GM21737 (cell line): Measurements from ENCODE around the gene GATA5.
"Not testable (repeated sequence)": the region's sequence is repeated elsewhere in the genome, so short reads cannot be mapped to it uniquely, and the experiment has no call there.

Experiments
- ATAC-seq: cut with Tn5 transposase; IDR thresholded peaks from one replicate; pipeline ENCODE4 v1.9.1; 2021; ENCODE audit warnings: mild to moderate bottlenecking, moderate library complexity; ENCODE audit not compliant: unreplicated experiment

Gene GATA5

DNA sequence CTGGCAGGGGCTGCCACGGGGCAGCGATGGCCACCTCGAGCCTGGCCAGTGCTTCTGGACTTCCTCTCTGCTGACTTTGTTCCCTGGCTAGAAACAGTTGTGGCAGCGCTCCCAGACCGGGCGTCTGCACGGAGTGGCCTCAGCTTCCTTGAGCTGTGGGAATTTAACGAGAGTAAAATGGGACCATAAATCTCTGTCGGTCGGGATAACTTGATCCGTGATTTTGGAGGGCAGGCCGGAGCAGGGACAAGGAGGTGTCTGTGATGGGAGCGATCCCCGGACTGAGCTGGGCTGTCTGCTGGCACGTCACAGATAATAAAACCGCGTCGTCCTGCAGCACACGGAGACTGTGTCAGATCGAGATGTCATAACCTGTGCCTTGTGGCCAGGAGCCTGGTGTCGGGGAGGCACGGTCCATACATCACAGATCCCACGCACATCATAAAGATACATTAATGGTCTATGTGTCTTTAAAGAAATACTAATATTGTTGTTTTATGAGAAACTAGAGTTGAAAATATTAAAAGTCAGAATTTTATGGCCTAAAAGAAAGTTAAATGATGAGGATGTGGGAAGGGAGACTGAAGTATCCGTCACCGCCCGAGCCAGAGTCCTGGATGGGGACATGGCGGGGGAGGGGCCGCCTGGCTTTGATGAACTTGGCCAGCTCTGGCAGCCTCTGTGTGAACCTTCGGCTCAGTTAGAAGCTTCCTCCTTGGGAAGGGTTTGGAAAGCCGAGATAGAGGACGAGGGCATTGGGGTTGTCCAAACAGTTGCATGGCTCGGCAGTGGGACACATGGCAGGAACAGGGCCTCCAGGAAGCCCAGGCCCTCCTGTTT, 41.9 kb downstream of the GATA5 start:
- ATAC-seq = no peak

DNA sequence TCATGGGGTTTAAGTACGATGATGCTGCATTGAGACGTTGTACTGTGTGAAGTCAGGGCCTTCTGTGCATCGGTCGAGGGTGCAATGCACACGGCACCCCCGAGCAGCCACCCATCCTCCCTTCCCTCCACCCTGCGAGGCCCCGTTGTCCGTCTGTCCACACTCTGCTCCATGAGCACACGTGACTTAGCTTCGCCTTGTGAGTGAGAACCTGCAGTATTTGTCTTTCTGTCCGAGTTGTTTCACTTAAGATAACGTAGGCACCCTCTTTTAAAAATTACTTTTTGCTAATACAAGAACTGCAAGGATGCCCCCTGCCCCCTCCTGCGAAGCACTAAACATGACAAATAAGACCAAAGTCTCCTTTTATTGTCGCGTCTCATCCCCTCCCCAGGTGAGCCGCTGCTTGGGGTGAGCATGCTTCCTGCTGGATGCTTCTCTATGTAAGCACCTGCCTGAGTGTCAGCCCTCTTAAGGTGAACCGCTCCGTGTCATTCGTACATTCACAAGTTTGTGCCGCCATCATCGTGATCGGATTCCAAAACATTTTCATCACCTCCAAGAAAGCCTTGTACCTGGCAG, 44.8 kb downstream of the GATA5 start:
- ATAC-seq = no peak

DNA sequence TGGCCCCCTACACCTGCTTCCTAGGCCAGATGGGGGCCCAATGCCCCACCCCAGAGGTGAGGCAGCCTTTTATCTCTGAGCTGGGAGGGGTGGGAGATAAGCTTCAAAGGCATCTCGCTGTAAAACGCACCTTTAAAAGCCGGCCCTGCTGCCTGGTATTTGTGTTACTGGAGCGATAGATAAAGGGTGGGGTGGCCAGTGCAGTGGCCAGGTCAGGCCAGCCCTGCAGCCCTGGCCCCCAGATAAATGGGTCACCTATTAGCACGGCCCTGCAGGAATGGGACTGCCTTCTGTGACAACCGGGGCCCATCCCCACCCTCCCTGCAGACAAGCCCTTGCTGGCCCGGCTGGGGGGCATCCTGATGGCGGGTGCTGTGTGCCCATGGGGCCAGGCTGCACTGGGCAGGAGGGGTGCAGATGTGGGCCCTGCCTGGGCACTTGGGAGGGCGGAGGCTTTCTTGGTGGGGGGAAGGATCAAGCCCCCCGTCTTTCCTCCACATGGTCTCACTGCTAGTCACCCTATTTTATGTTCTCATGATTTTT, 45.4 kb downstream of the GATA5 start:
- ATAC-seq = no peak

DNA sequence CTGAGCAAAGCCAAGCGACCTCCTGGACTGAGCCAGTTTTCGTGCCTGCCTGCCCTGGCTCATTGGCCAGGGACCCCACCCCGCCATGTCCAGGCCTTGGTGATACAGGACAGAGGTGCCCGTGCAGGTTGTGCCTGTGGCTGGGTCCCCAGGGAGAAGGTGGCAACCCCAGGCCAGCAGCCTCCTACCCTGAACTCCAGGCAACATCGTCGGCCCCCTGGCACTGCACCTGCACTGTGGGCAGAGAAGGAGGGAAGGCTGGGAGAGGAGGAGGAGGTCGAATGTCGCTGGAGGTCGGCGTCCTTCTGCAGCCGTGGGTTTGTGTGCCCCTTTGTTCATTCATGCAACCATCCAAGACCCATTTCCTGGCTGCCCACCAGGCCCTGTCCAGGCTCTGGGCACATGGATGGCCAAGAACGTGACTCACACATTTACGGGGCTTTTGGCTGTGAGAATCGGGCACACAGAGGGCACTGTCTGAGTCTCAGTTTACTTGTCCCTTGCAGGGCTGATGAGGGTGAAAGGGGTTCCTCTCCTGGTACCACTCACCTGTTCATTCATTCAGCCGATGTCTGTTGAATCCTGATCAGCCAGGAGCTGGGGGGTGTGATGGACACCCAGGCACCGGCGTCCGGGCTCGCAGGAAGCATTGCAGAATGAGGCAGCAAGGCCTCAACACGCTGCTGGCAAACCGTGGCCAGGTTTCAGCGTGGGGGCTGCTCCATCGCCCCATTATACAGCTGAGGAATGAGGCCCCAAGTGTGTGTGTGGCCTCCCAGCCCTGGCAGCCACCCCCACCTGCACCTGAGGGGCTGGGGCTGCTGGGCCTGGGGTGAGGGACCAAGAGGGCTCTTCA, 46.1 kb downstream of the GATA5 start:
- no peak for ATAC-seq

DNA sequence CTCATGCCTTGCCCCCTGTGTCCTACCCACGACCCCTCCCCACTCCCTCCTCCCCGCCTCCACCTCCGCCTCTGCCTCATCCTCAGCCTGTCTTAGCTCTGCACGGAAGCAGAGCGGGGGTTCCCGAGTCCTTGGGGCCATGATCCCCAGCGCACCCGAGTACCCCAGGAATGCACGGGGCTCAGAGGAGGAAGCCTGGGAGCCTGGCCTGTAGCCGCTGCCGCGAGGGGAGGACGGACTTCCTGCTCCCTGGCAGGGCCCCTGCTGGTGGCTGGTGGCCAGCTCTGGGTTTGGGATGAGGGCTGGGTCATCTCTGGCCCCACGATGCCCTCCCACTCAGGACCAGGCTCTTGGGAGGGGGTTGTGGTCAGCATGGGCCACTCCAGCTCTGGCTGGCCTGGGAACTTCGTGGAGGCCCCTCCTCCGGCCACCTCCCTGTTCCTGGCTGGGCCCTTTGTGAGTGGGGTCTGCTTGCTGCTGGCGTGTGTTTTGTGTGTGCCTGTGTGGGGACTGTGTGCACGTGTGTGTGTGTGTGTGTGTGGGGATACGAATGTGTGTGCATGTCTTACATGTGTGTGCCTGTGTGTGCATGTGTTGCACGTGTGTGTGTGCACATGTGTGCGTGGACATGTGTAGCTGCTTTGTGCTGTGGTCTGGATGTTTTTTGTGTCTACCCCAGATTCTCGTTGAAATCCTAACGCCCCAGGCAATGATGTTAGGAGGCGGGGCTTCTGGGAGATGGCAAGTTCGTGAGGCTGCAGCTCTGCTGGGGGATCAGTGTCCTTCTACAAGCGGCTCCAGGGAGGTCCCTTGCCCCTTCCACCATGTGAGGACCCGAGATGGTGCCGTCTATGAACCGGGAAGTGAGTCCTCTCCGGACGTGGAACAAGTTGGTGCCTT, 47.1 kb downstream of the GATA5 start:
- no peak for ATAC-seq

DNA sequence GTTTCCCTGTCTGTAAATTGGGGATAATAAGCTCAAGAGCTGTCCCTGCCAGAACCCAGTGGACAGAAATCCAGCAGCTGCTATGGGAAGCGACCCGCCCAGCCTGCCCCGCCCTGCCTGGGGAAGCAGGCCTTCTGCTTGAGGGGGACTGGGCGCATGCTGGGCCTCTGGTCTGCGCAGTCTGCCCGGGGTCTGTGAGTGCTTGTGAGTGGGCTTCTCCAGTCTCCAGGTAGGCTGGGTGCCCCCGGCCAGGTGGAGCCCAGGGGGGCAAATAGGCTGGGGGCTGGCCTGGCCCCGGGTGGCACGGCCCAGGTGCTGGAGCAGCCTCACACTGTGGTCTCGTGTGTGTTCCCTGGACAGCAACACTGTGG, 47.8 kb downstream of the GATA5 start:
- no peak for ATAC-seq

DNA sequence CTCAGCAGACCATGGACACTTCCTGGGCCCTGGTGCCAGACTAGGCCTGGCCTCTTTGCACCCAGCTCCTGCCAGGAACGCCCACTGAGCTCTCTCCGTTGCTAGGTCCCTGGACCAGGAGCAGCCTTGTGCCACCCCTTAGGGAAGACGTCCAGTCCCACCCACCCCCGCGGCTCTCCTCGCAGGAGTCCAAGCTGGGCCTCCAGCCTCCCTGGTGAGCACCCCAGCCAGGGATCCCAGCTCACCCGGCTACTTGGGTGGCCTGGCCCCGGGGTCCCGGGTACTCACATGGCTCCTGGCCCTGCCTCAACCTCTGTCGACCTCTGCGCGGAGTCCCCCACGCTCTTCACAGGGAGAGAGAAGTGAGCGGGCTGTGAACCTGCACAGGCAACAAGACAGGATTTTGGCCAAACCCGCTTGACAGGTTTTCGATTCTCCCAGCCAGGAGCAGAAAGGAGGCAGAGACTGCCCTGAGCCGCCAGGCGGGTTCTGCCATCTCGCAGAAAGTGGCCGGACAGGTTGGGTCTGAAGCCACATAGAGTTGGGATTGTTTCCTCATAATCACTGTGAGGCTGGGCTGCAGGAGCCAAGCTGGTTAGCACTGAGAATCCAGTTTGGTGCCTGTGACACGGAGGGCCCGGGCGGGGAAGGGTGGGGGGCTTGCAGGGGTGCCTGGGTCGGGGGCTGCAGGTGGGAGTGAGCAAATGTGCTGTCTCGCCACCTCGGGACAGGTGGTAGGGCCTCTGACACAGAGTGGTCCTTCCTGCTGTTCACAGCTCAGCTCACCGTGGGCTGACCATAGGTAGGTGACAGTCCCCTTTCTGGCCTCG, 48.4 kb downstream of the GATA5 start, which contains the start of gene RBBP8NL:
Gene RBBP8NL (minus strand): TSS at position 368 of the 830 bp plus-strand sequence. CDS start 7,892 bp downstream, outside the sequence.
- ATAC-seq = no peak

DNA sequence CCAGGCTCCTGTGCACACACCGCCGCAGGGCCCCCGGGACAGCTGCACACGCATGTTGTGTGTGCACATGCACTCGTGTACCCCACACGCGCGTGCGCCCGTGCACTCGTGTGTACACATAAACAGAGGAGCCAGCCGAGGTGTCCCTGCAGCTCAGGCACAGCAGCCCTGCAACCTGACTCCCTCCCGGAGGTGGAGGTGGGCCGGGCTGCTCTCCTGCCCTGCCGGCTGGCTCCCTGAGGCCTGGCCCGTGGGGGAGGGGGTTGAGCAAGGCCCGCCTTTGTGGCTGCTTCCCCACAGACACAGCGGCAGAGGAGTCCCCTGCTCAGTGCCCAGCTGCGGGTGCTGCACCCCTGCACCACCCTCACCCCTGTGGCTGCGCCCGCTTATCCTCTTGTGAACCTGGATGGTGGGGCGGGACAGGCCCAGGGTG, 49.1 kb downstream of the GATA5 start:
- ATAC-seq = no peak

DNA sequence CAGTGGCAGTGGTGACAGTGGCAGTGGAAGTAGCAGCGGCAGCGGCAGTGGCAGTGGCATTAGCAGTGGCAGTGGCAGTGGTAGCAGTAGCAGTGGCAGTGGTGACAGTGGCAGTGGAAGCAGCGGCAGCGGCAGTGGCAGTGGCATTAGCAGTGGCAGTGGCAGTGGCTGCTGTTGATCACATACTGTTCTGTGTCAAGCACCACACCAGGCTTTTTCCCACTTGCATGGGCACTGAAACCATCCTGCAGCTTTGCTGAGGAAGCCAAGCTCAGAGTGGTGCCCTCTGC, 49.8 kb downstream of the GATA5 start:
- ATAC-seq = not testable (repeated sequence)

DNA sequence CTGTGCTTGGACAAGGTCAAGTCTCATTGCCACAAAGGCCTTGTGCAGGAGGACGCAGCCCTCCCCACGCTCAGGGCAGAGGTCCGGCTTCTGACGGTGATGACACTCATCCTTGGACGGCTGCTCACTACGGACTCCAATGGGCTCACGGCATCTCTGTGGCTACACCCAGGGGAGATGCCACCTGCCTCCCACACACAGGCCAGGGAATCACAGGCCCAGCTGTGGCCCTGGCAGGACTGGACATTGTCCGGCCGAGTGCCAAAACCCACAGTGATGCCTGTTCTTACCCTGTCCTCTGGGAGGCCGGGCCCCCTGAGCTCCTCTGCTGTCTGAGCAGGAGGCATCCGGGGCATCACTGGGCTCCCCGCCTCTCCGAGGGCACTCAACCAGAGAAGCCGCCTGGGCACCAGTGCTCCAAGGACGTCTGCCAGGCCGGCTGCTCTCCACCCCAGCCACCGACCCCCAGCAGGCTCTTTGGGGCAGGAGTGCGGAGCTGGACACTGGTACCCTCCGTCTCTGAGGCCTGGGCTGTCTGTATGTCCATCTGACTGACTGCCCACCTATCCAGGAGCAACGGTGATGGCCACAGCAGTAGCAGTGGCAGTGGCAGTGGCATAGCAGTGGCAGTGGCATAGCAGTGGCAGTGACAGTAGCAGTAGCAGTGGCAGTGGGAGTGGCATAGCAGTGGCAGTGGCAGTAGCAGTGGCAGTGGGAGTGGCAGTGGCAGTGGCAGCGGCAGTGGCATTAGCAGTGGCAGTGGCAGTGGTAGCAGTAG, 50.3 kb downstream of the GATA5 start:
- no peak for ATAC-seq

DNA sequence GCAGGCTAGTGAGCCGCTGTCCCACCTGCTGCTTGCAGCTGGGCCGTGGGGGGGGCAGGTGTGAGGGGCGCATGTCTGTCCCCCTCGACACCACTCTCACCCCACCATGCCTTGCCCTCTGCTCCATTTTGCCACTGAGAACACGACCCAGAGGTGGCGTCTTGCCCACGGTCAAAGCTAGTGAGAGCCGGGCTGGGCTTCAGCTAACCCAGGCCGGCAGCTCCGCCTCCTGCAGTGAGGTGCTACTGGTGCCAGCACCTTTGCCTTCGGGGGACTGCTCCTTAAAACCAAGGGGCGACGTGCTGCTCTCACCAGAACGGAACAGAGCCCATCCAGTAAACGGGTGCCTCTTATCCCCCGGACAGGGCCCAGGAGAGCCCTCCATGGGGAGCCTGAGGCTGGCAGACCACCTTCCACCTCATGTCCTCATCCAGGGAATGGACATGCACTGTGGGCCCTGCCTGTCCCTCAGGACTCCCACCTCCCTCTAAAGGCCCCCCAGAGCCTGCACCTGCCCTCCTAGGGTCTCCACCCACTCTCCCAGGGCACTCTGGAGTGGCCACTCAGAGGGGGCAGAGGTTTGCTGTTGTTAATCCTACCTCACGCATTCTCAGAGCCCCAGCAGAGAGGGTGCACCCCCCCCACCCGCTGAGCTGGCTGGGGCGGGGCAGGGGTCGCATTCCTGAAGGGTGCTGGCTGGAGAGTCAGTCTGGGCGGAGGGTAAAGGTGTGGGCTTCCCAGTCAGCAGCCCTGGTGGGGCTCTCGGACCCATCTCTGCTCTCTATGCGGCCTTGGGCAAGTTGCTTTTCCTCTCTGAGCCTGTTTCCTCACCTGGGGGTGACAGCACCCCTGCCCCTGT, 51.3 kb downstream of the GATA5 start:
- no peak for ATAC-seq

DNA sequence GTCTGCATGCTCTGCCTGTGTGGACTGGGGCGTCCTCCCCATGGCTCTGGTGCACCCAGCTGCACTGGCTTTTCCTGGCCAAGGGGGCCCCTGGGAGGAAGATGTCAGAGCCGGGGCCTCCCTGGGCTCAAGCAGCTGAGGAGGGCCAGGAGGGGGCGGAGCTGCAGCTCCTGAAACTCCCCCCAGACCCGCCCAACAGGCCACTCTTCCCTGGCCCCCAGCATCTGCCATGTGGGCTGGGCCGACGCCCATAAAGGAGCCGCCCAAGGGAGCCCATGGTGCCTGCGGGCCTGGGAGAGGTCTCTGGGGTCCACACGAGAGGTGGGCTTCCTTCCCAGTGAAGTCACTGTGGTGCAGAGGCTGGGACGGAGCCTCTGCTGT, 52.5 kb downstream of the GATA5 start:
- no peak for ATAC-seq

DNA sequence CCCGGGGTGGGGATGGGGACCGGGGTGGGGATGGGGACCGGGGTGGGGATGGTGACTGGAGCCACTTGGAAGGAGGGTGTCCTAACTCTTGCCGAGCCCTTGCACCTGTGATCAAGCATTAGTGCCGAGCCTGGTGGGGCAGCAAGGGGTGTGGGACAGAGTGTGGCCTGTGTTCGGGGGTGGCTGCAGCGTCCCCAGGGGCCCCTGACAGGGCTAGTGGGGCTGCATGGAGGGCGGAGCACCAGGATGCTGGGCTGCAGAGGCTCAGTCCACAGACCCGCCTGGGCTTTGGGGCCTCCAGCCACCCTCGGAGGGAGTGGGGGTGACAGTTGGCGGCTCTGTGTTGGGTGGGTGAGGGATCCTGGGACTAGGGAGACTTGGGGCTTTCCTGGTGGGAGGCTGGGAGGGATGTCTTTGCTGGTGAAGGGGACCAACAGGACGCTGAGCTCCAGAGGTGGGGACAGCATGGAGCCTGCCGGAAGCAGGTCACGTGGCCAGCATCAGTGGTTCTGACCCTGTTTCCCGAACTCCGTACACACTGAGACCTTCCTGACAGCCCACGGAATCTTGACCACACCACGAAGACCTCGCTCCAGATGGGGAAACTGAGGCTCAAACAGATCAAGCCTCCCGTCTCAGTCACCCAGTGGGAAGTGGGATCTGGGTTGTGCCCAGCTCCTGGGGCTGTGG, 53.0 kb downstream of the GATA5 start:
- no peak for ATAC-seq

DNA sequence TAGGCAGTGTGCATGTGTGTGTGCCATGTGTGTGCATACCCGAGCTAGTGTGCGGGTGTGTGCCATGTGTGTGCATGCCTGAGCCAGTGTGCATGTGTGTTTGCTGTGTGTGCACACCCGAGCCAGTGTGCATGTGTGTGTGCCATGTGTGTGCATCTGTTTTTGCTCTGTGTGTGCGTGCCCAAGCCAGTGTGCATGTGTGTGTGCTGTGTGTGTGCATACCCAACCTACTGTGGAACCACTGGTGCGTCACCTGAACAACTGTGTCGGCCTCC, 54.1 kb downstream of the GATA5 start:
- ATAC-seq = no peak

DNA sequence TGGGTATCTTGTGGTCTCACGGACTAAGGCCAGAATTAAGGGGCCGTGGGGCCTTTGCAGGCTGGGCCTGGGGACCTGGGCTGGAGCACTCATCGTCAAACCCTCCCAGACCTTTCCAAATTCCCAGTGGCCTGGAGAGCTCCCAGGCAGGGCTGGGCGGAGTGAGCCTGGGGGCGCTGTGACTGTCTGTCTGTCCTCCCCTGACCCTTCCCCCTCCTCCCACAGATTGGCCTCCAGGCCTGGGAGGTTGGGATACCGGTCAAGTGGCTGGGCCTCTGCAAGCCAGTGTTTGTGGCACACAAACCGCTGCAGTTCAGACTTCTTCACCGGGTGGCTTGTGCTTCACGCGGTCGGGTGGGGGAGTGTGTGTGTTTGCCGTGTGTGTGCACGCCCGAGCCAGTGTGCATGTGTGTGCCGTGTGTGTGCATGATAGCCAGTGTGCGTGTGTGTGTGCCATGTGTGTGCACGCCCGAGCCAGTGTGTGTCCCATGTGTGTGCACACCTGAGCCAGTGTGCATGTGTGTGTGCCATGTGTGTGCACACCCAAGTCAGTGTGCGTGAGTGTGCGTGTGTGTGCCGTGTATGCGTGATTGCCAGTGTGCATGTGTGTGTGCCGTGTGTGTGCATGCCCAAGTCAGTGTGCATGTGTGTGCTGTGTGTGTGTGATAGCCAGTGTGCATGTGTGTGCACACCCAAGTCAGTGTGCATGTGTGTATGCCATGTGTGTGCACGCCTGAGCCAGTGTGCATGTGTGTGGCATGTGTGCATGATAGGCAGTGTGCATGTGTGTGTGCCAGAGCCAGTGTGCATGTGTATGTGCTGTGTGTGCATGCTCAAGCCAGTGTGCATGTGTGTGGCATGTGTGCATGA, 54.7 kb downstream of the GATA5 start:
- no peak for ATAC-seq

DNA sequence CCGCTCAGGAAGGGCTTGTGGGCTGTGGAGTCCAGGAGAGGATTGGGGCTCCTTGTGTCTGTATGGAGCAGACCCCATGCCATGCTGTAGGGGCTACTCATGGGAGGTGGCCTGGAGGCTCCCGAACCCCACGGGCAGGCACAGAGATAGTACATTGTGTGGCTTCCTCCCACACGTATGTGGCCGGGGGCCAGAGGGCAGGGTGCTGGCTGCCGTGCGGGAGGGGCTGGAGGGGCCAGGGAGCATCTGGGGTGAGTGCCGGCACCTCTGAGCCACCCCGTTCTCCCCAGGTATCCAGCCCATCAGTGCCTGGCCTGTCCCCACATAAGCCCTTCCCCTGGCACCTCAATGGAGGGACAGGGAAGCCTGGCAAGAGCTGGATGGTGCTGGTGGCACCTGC, 56.0 kb downstream of the GATA5 start:
- no peak for ATAC-seq
